Measurements from ENCODE around the gene MCM9. TPM values are rescaled to one million over a fixed set of nuclear protein-coding genes. Genes with fewer than 3 reads are reported as not detected.
A peak's percentile ranks its signal among the peaks of the same experiment; 100 is the strongest.

The MCM9 gene
- total and polyA plus RNA-seq, 2 of the 13 experiments (the other 11 are each of a cell fraction or from before 2014, with no cell fraction given): 3.8 to 17.2 TPM

DNA sequence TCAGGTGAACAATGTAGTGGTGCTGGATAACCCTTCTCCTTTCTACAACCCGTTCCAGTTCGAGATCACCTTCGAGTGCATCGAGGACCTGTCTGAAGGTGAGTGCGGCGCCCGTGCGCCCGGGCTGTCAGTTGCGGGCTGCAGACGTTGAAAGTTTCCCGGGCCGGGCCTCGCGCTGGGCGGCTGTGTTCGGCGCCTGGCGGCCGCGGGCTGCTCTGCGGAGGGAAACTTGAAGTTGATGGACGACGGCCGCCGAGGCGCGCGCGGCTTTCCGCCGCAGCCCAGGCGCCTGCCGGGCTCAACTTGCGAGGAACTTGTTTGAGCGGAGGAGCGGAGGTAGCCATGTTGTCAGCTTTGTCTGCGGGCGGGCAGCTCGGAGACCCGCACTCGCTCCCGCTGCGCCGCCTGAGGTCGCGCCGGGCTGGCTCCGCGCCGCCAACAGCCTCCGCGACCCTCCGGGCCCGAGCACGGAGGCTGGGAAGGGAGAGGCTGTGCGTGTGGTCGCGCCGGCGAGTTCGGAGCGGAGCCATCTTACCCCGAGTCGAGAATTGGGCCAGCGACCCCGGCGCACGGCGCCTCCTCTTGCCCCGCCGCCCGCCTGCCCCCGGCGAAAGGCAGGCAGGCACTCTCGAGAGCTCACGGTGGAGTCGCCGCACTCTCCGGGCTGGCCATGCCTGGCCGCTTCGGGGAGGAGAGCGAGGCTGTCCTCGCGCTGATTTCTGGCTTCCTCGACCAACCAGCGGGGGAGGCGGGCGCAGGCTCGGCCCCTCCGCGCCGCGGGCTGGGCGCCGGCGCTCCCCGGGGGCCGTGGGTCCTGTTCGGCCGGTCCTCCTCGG lies 40.3 kb downstream of the MCM9 start (continued):
- TF ChIP-seq, protein P1, sequence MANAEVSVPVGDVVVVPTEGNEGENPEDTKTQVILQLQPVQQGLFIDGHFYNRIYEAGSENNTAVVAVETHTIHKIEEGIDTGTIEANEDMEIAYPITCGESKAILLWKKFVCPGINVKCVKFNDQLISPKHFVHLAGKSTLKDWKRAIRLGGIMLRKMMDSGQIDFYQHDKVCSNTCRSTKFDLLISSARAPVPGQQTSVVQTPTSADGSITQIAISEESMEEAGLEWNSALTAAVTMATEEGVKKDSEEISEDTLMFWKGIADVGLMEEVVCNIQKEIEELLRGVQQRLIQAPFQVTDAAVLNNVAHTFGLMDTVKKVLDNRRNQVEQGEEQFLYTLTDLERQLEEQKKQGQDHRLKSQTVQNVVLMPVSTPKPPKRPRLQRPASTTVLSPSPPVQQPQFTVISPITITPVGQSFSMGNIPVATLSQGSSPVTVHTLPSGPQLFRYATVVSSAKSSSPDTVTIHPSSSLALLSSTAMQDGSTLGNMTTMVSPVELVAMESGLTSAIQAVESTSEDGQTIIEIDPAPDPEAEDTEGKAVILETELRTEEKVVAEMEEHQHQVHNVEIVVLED (CRISPR knock-in tag; IDR thresholded peaks at IDR 0.05; ENCODE audit: borderline replicate concordance): 0 out of 2 replicates have a peak, but pooled peaks have one; percentile 0
- TF ChIP-seq ZNF720 (CRISPR knock-in tag; IDR thresholded peaks at IDR 0.05) (no peak), IRX3 (CRISPR knock-in tag; IDR thresholded peaks at IDR 0.05; ENCODE audit: borderline replicate concordance, low read depth) (no peak; the same call in 1 of the 2 replicates), RBAK (CRISPR knock-in tag; IDR thresholded peaks at IDR 0.05) (no peak), ZNF546 (CRISPR knock-in tag; conservative IDR thresholded peaks at IDR 0.05) (no peak; the same call in 1 of the 2 replicates), ZNF34 (CRISPR knock-in tag; IDR thresholded peaks at IDR 0.05; ENCODE audit: borderline replicate concordance) (0 out of 2 replicates have a peak, but pooled peaks have one; percentile 27), ERF (CRISPR knock-in tag; IDR thresholded peaks at IDR 0.05) (no peak), ZNF556 (CRISPR knock-in tag; IDR thresholded peaks at IDR 0.05; ENCODE audit: borderline replicate concordance) (0 out of 2 replicates have a peak, but pooled peaks have one; percentile 35), ZNF264 (CRISPR knock-in tag; IDR thresholded peaks at IDR 0.05) (no peak), ZC3H13 (CRISPR knock-in tag; IDR thresholded peaks at IDR 0.05) (peak; percentile 95), XBP1 (CRISPR knock-in tag; IDR thresholded peaks at IDR 0.05) (no peak), ZKSCAN5 (CRISPR knock-in tag; IDR thresholded peaks at IDR 0.05) (no peak), EEA1 (CRISPR knock-in tag; IDR thresholded peaks at IDR 0.05; ENCODE audit: borderline replicate concordance) (peak; percentile 91), BRCA1 (CRISPR knock-in tag; IDR thresholded peaks at IDR 0.05) (no peak), MED1 (CRISPR knock-in tag; IDR thresholded peaks at IDR 0.05) (0 out of 2 replicates have a peak, but pooled peaks have one; percentile 17), POLR2G (IDR thresholded peaks at IDR 0.05; ENCODE audit: low read depth, low read length) (no peak), POLR2A (IDR thresholded peaks at IDR 0.05; ENCODE audit: insufficient read depth in 1 of 2, low read depth in 2 of 2, low read length in 2 of 2) (peak; percentile 15 to 64; a peak in 2 of 4 replicates), ZNF780A (CRISPR knock-in tag; IDR thresholded peaks at IDR 0.05) (0 out of 2 replicates have a peak, but pooled peaks have one; percentile 64)
- TF ChIP-seq, protein P2, sequence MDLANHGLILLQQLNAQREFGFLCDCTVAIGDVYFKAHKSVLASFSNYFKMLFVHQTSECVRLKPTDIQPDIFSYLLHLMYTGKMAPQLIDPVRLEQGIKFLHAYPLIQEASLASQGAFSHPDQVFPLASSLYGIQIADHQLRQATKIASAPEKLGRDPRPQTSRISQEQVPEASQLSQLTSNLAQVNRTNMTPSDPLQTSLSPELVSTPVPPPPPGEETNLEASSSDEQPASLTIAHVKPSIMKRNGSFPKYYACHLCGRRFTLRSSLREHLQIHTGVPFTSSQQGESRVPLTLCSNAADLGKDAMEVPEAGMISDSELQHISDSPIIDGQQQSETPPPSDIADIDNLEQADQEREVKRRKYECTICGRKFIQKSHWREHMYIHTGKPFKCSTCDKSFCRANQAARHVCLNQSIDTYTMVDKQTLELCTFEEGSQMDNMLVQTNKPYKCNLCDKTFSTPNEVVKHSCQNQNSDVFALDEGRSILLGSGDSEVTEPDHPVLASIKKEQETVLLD (CRISPR knock-in tag; IDR thresholded peaks at IDR 0.05; ENCODE audit: low read depth): peak; percentile 58; the same call in 1 of the 2 replicates
- TF ChIP-seq, protein P3, sequence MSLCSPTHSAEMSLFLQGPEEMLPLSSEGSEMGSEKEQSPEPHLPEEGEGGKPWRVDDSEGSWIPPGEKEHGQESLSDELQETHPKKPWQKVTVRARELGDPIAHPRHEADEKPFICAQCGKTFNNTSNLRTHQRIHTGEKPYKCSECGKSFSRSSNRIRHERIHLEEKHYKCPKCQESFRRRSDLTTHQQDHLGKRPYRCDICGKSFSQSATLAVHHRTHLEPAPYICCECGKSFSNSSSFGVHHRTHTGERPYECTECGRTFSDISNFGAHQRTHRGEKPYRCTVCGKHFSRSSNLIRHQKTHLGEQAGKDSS (CRISPR knock-in tag; IDR thresholded peaks at IDR 0.05; ENCODE audit: borderline replicate concordance, low read depth): peak; percentile 91
- TF ChIP-seq, protein P4, sequence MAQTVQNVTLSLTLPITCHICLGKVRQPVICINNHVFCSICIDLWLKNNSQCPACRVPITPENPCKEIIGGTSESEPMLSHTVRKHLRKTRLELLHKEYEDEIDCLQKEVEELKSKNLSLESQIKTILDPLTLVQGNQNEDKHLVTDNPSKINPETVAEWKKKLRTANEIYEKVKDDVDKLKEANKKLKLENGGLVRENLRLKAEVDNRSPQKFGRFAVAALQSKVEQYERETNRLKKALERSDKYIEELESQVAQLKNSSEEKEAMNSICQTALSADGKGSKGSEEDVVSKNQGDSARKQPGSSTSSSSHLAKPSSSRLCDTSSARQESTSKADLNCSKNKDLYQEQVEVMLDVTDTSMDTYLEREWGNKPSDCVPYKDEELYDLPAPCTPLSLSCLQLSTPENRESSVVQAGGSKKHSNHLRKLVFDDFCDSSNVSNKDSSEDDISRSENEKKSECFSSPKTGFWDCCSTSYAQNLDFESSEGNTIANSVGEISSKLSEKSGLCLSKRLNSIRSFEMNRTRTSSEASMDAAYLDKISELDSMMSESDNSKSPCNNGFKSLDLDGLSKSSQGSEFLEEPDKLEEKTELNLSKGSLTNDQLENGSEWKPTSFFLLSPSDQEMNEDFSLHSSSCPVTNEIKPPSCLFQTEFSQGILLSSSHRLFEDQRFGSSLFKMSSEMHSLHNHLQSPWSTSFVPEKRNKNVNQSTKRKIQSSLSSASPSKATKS (CRISPR knock-in tag; IDR thresholded peaks at IDR 0.05): no peak
- TF ChIP-seq, protein P5, sequence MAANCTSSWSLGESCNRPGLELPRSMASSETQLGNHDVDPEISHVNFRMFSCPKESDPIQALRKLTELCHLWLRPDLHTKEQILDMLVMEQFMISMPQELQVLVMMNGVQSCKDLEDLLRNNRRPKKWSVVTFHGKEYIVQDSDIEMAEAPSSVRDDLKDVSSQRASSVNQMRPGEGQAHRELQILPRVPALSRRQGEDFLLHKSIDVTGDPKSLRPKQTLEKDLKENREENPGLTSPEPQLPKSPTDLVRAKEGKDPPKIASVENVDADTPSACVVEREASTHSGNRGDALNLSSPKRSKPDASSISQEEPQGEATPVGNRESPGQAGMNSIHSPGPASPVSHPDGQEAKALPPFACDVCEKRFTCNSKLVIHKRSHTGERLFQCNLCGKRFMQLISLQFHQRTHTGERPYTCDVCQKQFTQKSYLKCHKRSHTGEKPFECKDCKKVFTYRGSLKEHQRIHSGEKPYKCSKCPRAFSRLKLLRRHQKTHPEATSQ (CRISPR knock-in tag; IDR thresholded peaks at IDR 0.05; ENCODE audit: borderline replicate concordance): no peak
